Tibial nerve (tissue), 4 donors: ENCODE measurements around the gene SH3RF3. TPM values are rescaled to one million over a fixed set of nuclear protein-coding genes. Genes with fewer than 3 reads are reported as not detected.

Experiments used
- DNase-seq, 2 donors: peaks; one replicate each; pipeline ENCODE4 v3.0.0-alpha.2; 2019; ENCODE audit warnings: low spot score in 2 of 2
- H3K27ac ChIP-seq, 4 donors: fragments of 200-600 bp; sonication (generic) in 3 of 4; one replicate each; pipeline ENCODE4 v1.5.1; 2017 to 2019; ENCODE audit warnings: mild to moderate bottlenecking in 1 of 4
- H3K27me3 ChIP-seq, 2 donors: fragments of 200-600 bp; sonication (generic) in 1 of 2; one replicate each; pipeline versions ENCODE4 v1.5.1 to v1.6.0; 2017 to 2019
- H3K36me3 ChIP-seq, 3 donors: fragments of 200-600 bp; sonication (generic); one replicate each; pipeline ENCODE4 v1.5.1; 2018 to 2019
- H3K4me1 ChIP-seq, 4 donors: fragments of 200-600 bp; sonication (generic) in 3 of 4; one replicate each; pipeline ENCODE4 v1.5.1; 2017 to 2019
- H3K4me3 ChIP-seq, 4 donors: fragments of 200-600 bp; sonication (generic) in 3 of 4; one replicate each; pipeline ENCODE4 v1.5.1; 2017 to 2019; ENCODE audit warnings: mild to moderate bottlenecking in 1 of 4, moderate library complexity in 1 of 4
- H3K9me3 ChIP-seq, 4 donors: fragments of 200-600 bp; sonication (generic) in 3 of 4; one replicate each; pipeline ENCODE4 v1.5.1; 2017 to 2019
- EP300 ChIP-seq, 2 donors: sonication (generic); formaldehyde crosslinking; IDR thresholded peaks; one replicate each; pipeline ENCODE4 v1.6.1; 2017; ENCODE audit warnings: antibody characterized with exemption in 2 of 2, mild to moderate bottlenecking in 1 of 2
- POLR2A ChIP-seq, 2 donors: fragments of 450-650 bp; IDR thresholded peaks; one replicate each; pipeline ENCODE4 v1.6.1; 2017; ENCODE audit warnings: antibody characterized with exemption in 2 of 2, mild to moderate bottlenecking in 2 of 2, moderate library complexity in 2 of 2
- WGBS, 2 donors: methylation state at CpG; one replicate each; pipeline ENCODE4 v1.1.5; 2018; 5-methylcytosine and 5-hydroxymethylcytosine counted together
- total RNA-seq, 4 donors: library from RNA; depleted of rRNA; stranded (reverse); fragments of >200 nt; gene quantifications; one replicate each; pipeline ENCODE4 v1.1.0, GENCODE V29; 2016
- TF ChIP-seq, protein P1 (sequence below), 5 experiments: fragments of 200-600 bp in 3 of 5; fragments of 450-650 bp in 2 of 5; sonication (generic) in 3 of 5; IDR thresholded peaks; one replicate each; pipeline ENCODE4 v1.5.1; 2016 to 2019; ENCODE audit warnings: antibody characterized with exemption in 5 of 5, mild to moderate bottlenecking in 3 of 5, moderate library complexity in 2 of 5

Gene SH3RF3
- total RNA-seq, 4 donors from 2014 or later = 6.9 to 18.0 (median 11.4) TPM

GRCh38 chr2:109384308-109385271 is 255.6 kb downstream of the SH3RF3 start:
- Histone ChIP-seq H3K4me1 (peaks cover 0 to 15% (median 0%) of the 10 kb centered on the region in 4 donors), H3K27me3 (no peaks in the 10 kb centered on the region), H3K27ac (no peak overlapping the region), H3K9me3 (no peaks in the 10 kb centered on the region), H3K36me3 (no peaks in the 10 kb centered on the region), H3K4me3 (no peak overlapping the region)
- TF ChIP-seq POLR2A (IDR thresholded peaks at IDR 0.05) = no peak
- TF ChIP-seq EP300 (IDR thresholded peaks at IDR 0.05) = no peak
- TF ChIP-seq, protein P1, sequence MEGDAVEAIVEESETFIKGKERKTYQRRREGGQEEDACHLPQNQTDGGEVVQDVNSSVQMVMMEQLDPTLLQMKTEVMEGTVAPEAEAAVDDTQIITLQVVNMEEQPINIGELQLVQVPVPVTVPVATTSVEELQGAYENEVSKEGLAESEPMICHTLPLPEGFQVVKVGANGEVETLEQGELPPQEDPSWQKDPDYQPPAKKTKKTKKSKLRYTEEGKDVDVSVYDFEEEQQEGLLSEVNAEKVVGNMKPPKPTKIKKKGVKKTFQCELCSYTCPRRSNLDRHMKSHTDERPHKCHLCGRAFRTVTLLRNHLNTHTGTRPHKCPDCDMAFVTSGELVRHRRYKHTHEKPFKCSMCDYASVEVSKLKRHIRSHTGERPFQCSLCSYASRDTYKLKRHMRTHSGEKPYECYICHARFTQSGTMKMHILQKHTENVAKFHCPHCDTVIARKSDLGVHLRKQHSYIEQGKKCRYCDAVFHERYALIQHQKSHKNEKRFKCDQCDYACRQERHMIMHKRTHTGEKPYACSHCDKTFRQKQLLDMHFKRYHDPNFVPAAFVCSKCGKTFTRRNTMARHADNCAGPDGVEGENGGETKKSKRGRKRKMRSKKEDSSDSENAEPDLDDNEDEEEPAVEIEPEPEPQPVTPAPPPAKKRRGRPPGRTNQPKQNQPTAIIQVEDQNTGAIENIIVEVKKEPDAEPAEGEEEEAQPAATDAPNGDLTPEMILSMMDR (IDR thresholded peaks at IDR 0.05) = no peak
- 87% methylated on average over 18 of the region's 18 CpGs for WGBS, 2 donors
- no peak for DNase-seq

DNA sequence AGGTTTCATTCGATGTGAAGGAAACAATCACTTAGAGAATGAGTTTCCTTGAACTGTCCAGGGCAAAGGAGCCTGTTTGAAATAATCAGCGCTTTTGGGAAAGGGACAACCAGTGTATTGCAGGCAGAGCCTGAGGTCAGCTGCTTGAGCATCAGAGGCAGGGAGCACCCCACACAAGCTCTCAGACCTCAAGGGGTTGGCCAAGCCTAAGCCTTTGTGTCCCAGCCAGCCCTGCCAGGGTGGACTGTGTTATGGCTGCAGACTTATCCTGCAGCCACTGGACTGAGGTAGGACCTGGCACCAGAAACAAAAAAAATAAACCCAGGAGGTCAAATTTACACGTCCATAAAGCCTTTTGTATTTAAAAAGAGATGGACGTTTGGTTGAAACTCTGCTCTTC is 256.5 kb downstream of the SH3RF3 start:
- Histone ChIP-seq H3K36me3 (no peaks in the 10 kb centered on the region), H3K27ac (no peak overlapping the region), H3K4me3 (no peak overlapping the region), H3K4me1 (peaks cover 0 to 15% (median 0%) of the 10 kb centered on the region in 4 donors), H3K9me3 (no peaks in the 10 kb centered on the region), H3K27me3 (no peaks in the 10 kb centered on the region)
- WGBS, 2 donors = 47 to 76% methylated on average over 4 of the region's 4 CpGs
- no peak for DNase-seq
- TF ChIP-seq EP300 (IDR thresholded peaks at IDR 0.05) = no peak
- no peak for TF ChIP-seq POLR2A (IDR thresholded peaks at IDR 0.05)
- TF ChIP-seq, protein P1 (IDR thresholded peaks at IDR 0.05) = no peak

GRCh38 chr2:109386004-109386695 is 257.1 kb downstream of the SH3RF3 start:
- TF ChIP-seq EP300 (IDR thresholded peaks at IDR 0.05) = no peak
- TF ChIP-seq, protein P1 (IDR thresholded peaks at IDR 0.05) = no peak
- no peak for TF ChIP-seq POLR2A (IDR thresholded peaks at IDR 0.05)
- Histone ChIP-seq H3K36me3 (no peaks in the 10 kb centered on the region), H3K4me3 (no peak overlapping the region), H3K27ac (no peak overlapping the region), H3K4me1 (peaks cover 0 to 15% (median 0%) of the 10 kb centered on the region in 4 donors), H3K27me3 (no peaks in the 10 kb centered on the region), H3K9me3 (no peaks in the 10 kb centered on the region)
- 78 to 86% methylated on average over 11 of the region's 11 CpGs for WGBS, 2 donors
- no peak for DNase-seq

GRCh38 chr2:109387221-109387735 is 258.3 kb downstream of the SH3RF3 start:
- Histone ChIP-seq H3K27ac (no peak overlapping the region), H3K4me1 (peaks cover 0 to 12% (median 0%) of the 10 kb centered on the region in 4 donors), H3K27me3 (no peaks in the 10 kb centered on the region), H3K9me3 (no peaks in the 10 kb centered on the region), H3K4me3 (no peak overlapping the region), H3K36me3 (no peaks in the 10 kb centered on the region)
- TF ChIP-seq EP300 (IDR thresholded peaks at IDR 0.05) = no peak
- no peak for TF ChIP-seq POLR2A (IDR thresholded peaks at IDR 0.05)
- TF ChIP-seq, protein P1 (IDR thresholded peaks at IDR 0.05) = no peak
- no peak for DNase-seq
- 97% methylated on average over 4 of the region's 4 CpGs for WGBS, 2 donors
